GM12865 (cell line): ENCODE measurements around the gene CHADL.

Experiments used
- DNase-seq: peaks from one replicate; pipeline ENCODE4 v3.0.0; 2010; ENCODE audit warnings: low read depth
- H3K4me3 ChIP-seq: 2 replicates; pipeline ENCODE4 v1.5.1; 2011; ENCODE audit warnings: mild to moderate bottlenecking, low read depth, low read length, control low read depth
- CTCF ChIP-seq: IDR thresholded peaks from 2 replicates; pipeline ENCODE4 v1.5.1; 2011; ENCODE audit warnings: low read length, control low read depth, low read depth, inconsistent platforms; ENCODE audit not compliant: insufficient read depth; ENCODE audit errors: missing control alignments

The CHADL gene

GRCh38 chr22:41284465-41284864 lies 43.7 kb upstream of the CHADL start:
- no peak overlapping the region for H3K4me3 ChIP-seq
- no peak for TF ChIP-seq CTCF
- no peak for DNase-seq

- no peak for TF ChIP-seq CTCF
- DNase-seq, result no peak
- H3K4me3 ChIP-seq, result no peak overlapping the region
Observed at GRCh38 chr22:41280854-41281253, 40.1 kb upstream of the CHADL start.

- DNase-seq, result no peak
- no peak overlapping the region for H3K4me3 ChIP-seq
- no peak for TF ChIP-seq CTCF
Observed at GRCh38 chr22:41280065-41280464, 39.3 kb upstream of the CHADL start.

GRCh38 chr22:41274856-41275255 lies 34.1 kb upstream of the CHADL start:
- no peak overlapping the region for H3K4me3 ChIP-seq
- no peak for DNase-seq
- no peak for TF ChIP-seq CTCF

- no peak for TF ChIP-seq CTCF
- H3K4me3 ChIP-seq, result no peak overlapping the region
- no peak for DNase-seq
Observed at GRCh38 chr22:41273128-41273527, 32.4 kb upstream of the CHADL start.

- no peak for DNase-seq
- TF ChIP-seq CTCF, result no peak
- no peak overlapping the region for H3K4me3 ChIP-seq
Observed at GRCh38 chr22:41271787-41272186, 31.1 kb upstream of the CHADL start.

- no peak for TF ChIP-seq CTCF
- no peak for DNase-seq
- H3K4me3 ChIP-seq, result no peak overlapping the region
Observed at GRCh38 chr22:41267958-41268357, 27.2 kb upstream of the CHADL start.
